ENCODE measurements around the gene ARHGAP10.

DNA sequence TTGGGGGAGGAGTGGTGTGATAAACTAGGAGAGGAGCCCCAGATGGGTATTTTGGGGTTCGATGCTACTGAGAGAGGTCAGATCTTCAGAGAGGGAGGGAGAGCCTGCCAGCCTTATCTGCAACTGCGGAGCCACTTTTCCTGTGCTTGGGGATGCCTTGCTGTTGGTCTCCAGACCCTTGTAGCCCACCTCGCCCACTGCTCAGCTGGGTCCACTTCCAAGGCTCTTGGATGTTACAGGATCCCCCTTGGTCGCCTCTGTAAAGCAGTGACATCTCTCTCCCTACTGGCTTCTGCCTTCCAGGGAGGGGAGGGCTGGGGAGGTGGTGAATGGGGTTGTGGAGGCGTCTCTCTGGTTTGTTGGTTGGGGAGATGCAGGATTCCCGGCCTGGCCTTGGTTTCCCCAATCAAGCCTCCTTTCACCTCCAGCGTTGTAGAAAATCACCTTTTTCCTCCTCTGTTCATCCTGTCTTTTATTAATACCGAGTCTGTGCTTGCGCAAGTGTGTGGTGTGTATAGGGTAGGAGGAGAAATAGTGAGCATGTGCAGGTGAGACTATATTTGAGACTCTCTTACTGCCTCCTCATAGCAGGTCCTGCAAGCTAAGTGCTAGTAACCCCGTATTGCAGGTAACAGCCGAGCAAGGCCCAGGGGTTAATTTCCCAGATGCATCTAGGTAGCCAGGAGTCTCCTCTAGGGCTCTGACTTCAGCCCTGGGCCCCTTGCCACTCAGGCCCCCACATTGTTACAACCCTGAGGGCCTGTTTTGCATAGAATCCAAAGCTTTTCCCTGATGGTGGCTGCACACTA lies 337.4 kb downstream of the ARHGAP10 start:
- TF ChIP-seq POLR2A (IDR thresholded peaks at IDR 0.05) (no peak), POLR2AphosphoS5 (IDR thresholded peaks at IDR 0.05) (no peak), EP300 (IDR thresholded peaks at IDR 0.05) (no peak)
- TF ChIP-seq, protein P1, sequence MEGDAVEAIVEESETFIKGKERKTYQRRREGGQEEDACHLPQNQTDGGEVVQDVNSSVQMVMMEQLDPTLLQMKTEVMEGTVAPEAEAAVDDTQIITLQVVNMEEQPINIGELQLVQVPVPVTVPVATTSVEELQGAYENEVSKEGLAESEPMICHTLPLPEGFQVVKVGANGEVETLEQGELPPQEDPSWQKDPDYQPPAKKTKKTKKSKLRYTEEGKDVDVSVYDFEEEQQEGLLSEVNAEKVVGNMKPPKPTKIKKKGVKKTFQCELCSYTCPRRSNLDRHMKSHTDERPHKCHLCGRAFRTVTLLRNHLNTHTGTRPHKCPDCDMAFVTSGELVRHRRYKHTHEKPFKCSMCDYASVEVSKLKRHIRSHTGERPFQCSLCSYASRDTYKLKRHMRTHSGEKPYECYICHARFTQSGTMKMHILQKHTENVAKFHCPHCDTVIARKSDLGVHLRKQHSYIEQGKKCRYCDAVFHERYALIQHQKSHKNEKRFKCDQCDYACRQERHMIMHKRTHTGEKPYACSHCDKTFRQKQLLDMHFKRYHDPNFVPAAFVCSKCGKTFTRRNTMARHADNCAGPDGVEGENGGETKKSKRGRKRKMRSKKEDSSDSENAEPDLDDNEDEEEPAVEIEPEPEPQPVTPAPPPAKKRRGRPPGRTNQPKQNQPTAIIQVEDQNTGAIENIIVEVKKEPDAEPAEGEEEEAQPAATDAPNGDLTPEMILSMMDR (IDR thresholded peaks at IDR 0.05), result no peak

Measured in gastroesophageal sphincter (tissue), 3 donors.